Activated naive CD4-positive, alpha-beta T cell treated with Interleukin-2 at 50 U/mL for 16 hours (primary cell): ENCODE results near the gene CNTLN.
"Not testable (repeated sequence)": the region's sequence is repeated elsewhere in the genome, so short reads cannot be mapped to it uniquely, and the experiment has no call there.

Source experiments
- DNase-seq: peaks from one replicate; pipeline ENCODE4 v3.0.0-alpha.2; 2020

Gene CNTLN

DNA sequence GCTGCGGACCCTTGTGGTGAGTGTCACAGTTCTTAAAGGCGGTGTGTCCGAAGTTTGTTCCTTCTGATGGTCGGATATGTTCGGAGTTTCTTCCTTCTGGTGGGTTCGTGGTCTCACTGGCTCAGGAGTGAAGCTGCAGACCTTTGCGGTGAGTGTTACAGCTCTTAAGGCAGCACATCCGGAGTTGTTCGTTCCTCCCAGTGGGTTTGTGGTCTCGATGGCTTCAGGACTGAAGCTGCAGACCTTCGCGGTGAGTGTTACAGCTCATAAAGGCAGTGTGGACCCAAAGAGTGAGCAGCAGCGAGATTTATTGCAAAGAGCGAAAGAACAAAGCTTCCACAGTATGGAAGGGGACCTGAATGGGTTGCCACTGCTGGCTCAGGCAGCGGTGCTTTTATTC lies 42.7 kb downstream of the CNTLN start:
- DNase-seq, result not testable (repeated sequence)

DNA sequence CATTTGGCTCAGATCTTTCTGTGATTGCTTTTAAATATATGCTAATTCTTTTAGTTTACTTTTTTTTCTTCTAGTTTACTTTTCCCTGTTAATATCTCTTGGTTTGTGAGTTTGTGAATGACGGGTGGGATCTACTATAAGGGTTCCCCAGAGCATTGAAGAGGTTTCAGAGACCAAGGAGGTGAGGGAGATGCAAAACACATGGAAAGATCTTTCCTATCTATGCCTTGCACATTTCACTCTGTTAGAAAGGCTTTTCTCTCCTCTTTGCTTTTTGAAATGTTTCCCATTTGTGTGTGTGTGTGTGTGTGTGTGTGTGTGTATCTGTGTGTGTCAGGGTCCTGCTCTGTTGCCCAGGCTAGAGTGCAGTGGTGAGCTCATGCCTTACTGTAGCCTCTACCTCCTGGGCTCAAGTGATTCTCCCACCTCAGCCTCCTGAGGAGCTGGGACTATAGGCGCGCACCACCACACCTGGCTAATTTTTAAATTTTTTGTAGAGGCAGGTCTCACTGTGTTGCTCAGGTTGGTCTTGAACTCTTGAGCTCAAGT lies 50.7 kb downstream of the CNTLN start:
- DNase-seq, result no peak

DNA sequence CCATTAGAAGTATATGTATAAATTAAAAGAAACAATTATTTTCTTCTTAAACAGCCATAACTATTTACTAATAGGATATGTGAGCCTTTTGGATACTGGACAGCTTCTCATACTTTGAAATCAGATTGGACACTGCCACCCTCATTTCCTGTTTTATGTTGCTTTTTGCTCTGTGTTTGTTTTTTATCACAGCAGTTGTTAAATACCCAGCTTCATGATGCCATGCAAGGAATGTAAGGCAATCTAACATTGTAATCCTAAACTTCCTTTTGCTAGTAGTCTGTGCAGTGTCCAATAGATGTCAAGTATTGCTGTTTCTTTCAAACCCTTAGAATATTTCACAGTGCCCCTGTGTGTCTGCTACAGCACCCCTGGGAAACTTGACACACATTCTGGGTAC lies 56.2 kb downstream of the CNTLN start:
- DNase-seq, result no peak

DNA sequence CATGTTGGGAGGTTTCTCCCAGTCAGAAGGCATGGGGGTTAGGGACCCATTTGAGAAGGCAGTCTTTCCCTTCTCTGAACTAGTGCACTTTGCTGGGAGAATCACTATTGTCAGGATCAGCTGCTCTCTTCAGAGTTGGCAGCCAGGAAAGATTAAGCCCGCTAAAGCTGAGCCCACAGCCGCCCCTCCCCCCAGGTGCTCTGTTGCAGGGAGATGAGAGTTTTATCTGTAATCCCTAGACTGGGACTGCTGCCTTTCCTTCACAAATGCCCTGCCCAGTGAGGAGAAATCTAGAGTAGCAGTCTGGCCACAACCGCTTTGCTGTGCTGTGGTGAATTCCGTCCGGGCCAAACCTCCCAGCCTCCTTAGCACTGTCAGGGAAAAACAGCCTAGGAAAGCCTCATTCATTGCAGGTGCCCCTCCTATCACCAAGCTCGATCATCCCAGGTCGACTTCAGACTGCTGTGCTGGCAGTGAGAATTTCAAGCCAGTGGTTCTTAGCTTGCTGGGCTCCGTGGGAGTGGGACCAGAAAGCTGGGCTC lies 69.8 kb downstream of the CNTLN start:
- no peak for DNase-seq

GRCh38 chr9:17216011-17216410 lies 81.2 kb downstream of the CNTLN start:
- no peak for DNase-seq

DNA sequence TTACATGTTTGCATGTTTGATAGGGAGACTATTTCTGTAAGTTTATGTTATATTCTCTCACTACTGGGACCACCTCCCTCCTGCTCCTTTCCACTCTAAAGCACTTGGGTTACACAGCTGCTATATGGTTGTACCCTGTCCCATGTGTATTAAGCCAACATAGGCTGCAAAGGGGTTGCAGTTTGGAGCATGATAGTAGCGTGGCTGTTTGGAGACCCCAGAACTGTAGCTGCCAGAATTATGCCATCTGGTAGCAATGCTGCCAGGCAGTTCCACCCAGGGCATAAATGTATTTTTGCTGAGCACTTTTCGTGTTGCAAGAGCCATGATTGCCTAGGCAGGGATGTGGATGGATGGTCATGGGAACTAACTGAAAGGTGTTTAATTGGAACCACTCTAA lies 81.8 kb downstream of the CNTLN start:
- DNase-seq, result no peak

- no peak for DNase-seq
These were observed 82.4 kb downstream of the CNTLN start for GRCh38 chr9:17217272-17217671.

- no peak for DNase-seq
These were observed 84.4 kb downstream of the CNTLN start for GRCh38 chr9:17219261-17219660.

GRCh38 chr9:17222932-17223331 lies 88.1 kb downstream of the CNTLN start:
- no peak for DNase-seq

GRCh38 chr9:17225407-17225806 lies 90.6 kb downstream of the CNTLN start:
- no peak for DNase-seq

- no peak for DNase-seq
These were observed 95.2 kb downstream of the CNTLN start for GRCh38 chr9:17229945-17230560.

GRCh38 chr9:17230646-17231045 lies 95.8 kb downstream of the CNTLN start:
- no peak for DNase-seq

DNA sequence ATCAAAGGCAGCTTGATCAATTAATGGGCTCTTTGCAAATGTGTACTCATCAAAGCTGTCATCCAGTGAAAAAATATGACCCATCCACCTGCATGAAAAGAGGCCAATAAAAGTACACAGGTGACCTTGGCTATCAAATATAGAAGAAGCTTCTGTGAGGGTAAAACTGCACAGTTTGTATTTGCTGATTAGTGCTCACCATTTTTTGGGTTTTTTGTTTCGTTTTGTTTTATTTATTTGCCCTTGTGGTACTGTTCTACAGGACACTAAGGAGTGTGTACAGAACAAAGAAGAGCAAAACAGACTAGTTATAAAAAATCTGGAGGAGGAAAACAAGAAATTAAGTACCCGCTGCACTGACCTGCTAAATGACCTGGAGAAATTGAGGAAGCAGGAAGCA lies 101.3 kb downstream of the CNTLN start:
- DNase-seq, result no peak

- DNase-seq, result no peak
These were observed 111.9 kb downstream of the CNTLN start for GRCh38 chr9:17246770-17247169.

GRCh38 chr9:17251100-17251499 lies 116.3 kb downstream of the CNTLN start:
- no peak for DNase-seq

DNA sequence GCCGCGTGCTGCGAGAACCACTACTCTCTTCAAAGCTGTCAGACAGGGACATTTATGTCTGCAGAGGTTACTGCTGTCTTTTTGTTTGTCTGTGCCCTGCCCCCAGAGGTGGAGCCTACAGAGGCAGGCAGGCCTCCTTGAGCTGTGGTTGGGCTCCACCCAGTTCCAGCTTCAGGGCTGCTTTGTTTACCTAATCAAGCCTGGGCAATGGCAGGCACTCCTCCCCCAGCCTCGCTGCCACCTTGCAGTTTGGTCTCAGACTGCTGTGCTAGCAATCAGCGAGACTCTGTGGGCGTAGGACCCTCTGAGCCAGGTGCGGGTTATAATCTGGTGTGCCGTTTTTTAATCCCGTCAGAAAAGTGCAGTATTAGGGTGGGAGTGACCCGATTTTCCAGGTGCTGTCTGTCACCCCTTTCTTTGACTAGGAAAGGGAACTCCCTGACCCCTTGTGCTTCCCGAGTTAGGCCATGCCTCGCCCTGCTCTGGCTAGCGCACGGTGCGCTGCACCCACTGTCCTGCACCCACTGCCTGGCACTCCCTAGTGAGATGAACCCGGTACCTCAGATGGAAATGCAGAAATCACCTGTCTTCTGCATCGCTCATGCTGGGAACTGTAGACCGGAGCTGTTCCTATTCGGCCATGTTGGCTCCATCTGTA lies 133.8 kb downstream of the CNTLN start:
- DNase-seq, result not testable (repeated sequence)

DNA sequence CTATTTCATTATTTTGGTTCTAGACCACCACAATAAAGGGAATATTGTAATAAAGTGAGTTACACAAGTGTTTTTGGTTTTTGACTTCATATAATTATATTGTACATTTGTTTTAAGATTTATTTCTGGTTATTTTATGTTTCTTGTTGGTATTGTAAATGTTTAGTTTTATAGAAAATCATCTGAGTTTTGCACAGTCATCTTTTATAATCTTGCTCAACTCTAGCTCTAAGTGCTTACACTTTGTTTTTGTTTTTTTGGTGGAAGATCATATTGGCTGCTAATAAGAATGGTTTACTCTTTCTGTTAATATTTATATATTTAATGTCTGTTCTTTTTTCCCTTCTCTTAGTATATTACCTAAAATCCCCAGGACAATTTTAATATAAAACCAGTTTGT lies 135.0 kb downstream of the CNTLN start:
- no peak for DNase-seq

GRCh38 chr9:17272536-17272935 lies 137.7 kb downstream of the CNTLN start:
- no peak for DNase-seq

GRCh38 chr9:17280350-17281012 lies 145.6 kb downstream of the CNTLN start:
- DNase-seq, result no peak

DNA sequence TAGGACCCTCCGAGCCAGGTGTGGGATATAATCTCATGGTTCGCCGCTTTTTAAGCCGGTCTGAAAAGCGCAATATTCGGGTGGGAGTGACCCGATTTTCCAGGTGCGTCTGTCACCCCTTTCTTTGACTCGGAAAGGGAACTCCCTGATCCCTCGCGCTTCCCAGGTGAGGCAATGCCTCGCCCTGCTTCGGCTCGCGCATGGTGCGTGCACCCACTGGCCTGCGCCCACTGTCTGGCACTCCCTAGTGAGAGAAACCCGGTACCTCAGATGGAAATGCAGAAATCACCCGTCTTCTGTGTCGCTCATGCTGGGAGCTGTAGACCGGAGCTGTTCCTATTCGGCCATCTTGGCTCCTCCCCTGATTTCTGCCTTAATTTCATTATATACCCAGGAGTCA lies 155.8 kb downstream of the CNTLN start:
- DNase-seq, result not testable (repeated sequence)

- no peak for DNase-seq
These were observed 156.9 kb downstream of the CNTLN start for GRCh38 chr9:17291766-17292165.

DNA sequence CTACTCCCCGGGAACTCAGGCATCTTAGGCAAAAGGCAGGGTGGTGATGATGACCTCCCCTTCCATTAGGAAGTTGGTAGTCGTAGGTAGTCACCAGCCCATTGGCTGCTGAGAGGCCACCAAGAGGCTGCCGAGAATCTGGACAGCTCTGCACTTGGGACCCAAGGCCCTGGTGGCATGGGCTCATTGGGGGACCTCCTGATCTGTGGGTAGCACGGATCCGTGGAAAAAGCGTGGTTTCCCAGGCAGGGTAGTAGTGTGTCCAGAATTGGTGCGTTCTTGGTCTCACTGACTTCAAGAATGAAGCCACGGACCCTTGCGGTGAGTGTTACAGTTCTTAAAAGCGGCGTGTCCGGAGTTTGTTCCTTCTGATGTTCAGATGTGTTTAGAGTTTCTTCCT lies 158.8 kb downstream of the CNTLN start:
- DNase-seq, result no peak

GRCh38 chr9:17294822-17295624 lies 160.2 kb downstream of the CNTLN start:
- DNase-seq, result no peak
